ENCODE results near the gene AQP12A. TPM values are rescaled to one million over a fixed set of nuclear protein-coding genes. Genes with fewer than 3 reads are reported as not detected.

The AQP12A gene
- total RNA-seq, 1 donor from 2014 or later: not detected

DNA sequence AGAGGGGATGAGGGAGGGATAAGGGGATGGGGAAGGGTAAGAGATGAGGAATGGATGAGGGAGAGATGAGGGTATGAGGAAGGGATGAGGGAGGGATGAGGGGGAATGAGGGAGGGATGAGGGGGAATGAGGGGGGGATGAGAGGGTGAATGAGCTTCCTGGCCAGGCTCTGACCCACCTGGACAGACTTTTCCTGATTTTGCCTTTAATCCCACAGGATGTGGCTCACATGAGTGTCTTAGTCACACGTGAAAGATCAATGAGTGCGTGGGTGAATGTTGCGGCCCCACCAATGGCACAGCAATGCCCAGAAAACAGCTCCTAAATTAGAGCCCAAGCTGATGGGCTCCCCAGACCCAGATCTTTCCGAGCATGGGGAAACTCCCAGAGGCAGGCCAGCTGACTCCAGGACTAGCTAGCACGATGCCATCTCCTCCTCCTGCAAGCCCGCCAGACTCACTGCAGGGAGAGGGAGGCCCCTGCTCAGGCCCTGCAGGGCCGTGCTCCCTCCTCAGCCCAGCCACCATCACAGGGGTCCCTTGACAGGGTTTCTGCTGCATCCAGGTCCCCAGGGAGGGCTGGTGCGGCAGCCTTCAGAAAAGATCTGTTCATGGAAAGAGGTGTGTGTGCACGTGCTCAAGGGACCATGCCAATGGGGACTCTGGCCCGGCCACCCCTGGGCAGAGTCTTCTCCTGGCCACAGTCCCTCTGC lies 41.4 kb downstream of the AQP12A start:
- Histone ChIP-seq H3K9me3 (ENCODE audit: low read depth) (no peaks in the 10 kb centered on the region), H3K4me2 (no peak overlapping the region), H3K4me3 (no peak overlapping the region), H3K27me3 (no peaks in the 10 kb centered on the region), H3K4me1 (no peaks in the 10 kb centered on the region), H3F3A (ENCODE audit: low read depth) (no peaks in the 10 kb centered on the region), H3K9ac (no peak overlapping the region), H3K79me2 (ENCODE audit: low read depth) (no peaks in the 10 kb centered on the region), H2AFZ (replicated peaks) (no peak overlapping the region), H4K20me1 (ENCODE audit: low read depth) (no peaks in the 10 kb centered on the region), H3K36me3 (no peaks in the 10 kb centered on the region), H3K27ac (no peak overlapping the region)
- Mint-ChIP-seq H3K36me3 (no peaks in the 10 kb centered on the region), H3K27me3 (ENCODE audit: insufficient read depth, low read depth) (peaks cover 6% of the 10 kb centered on the region), H3K27ac (no peak overlapping the region), H3K9me3 (no peaks in the 10 kb centered on the region), H3K4me3 (no peak overlapping the region), H3K4me1 (peaks cover 3% of the 10 kb centered on the region)
- TF ChIP-seq, protein P1, sequence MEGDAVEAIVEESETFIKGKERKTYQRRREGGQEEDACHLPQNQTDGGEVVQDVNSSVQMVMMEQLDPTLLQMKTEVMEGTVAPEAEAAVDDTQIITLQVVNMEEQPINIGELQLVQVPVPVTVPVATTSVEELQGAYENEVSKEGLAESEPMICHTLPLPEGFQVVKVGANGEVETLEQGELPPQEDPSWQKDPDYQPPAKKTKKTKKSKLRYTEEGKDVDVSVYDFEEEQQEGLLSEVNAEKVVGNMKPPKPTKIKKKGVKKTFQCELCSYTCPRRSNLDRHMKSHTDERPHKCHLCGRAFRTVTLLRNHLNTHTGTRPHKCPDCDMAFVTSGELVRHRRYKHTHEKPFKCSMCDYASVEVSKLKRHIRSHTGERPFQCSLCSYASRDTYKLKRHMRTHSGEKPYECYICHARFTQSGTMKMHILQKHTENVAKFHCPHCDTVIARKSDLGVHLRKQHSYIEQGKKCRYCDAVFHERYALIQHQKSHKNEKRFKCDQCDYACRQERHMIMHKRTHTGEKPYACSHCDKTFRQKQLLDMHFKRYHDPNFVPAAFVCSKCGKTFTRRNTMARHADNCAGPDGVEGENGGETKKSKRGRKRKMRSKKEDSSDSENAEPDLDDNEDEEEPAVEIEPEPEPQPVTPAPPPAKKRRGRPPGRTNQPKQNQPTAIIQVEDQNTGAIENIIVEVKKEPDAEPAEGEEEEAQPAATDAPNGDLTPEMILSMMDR (IDR thresholded peaks at IDR 0.05): no peak
- no peak for TF ChIP-seq EZH2 (IDR thresholded peaks at IDR 0.05)
- TF ChIP-seq EZH2phosphoT487 (IDR thresholded peaks at IDR 0.05): no peak
- no peak for DNase-seq (ENCODE audit: low spot score)

DNA sequence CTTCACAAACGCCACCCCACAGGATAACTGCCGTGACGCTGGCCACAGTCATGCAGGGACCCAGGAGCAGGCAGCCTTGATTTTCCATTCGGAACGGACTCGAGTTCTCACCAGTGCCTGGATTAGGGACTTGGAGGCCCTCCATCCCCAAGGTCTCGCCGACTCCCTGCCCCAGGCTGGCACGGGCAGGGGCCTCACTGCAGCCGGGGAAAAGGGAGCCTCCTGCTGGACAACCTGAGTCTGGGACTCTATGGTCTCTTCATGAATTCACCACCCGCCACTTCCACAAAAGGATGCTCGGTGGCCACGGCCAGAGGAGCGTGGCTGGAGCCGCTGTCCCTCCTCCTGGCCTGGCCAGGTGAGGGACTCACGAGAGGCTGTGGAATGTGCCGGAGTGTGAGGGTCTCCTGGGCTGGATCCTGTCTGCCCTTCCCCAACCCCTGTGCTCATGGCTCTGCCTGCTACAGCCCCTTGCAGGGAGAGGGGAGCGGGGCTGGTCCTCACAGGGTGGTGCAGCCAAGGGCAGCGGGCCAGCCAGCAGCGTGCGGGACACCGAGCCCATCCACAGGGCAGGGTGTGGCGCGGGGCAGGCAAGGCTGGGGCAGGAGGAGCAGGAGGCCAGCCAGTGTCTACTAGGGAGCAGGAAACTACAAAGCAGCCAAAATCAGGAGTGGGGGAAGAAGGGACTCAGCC lies 42.3 kb downstream of the AQP12A start:
- Histone ChIP-seq H3K4me2 (no peak overlapping the region), H3F3A (ENCODE audit: low read depth) (no peaks in the 10 kb centered on the region), H2AFZ (replicated peaks) (no peak overlapping the region), H3K27ac (no peak overlapping the region), H3K27me3 (no peaks in the 10 kb centered on the region), H4K20me1 (ENCODE audit: low read depth) (no peaks in the 10 kb centered on the region), H3K79me2 (ENCODE audit: low read depth) (no peaks in the 10 kb centered on the region), H3K9me3 (ENCODE audit: low read depth) (no peaks in the 10 kb centered on the region), H3K36me3 (no peaks in the 10 kb centered on the region), H3K4me1 (no peaks in the 10 kb centered on the region), H3K4me3 (no peak overlapping the region), H3K9ac (no peak overlapping the region)
- H3K36me3 Mint-ChIP-seq: peaks cover under 1% of the 10 kb centered on the region
- H3K4me3 Mint-ChIP-seq: no peak overlapping the region
- H3K27me3 Mint-ChIP-seq (ENCODE audit: insufficient read depth, low read depth): peaks cover 6% of the 10 kb centered on the region
- no peaks in the 10 kb centered on the region for H3K9me3 Mint-ChIP-seq
- no peak for TF ChIP-seq EZH2 (IDR thresholded peaks at IDR 0.05)
- TF ChIP-seq, protein P1 (IDR thresholded peaks at IDR 0.05): peak; percentile 22
- H3K27ac Mint-ChIP-seq: no peak overlapping the region
- peaks cover 3% of the 10 kb centered on the region for H3K4me1 Mint-ChIP-seq
- peak; percentile 27 for DNase-seq (ENCODE audit: low spot score)

DNA sequence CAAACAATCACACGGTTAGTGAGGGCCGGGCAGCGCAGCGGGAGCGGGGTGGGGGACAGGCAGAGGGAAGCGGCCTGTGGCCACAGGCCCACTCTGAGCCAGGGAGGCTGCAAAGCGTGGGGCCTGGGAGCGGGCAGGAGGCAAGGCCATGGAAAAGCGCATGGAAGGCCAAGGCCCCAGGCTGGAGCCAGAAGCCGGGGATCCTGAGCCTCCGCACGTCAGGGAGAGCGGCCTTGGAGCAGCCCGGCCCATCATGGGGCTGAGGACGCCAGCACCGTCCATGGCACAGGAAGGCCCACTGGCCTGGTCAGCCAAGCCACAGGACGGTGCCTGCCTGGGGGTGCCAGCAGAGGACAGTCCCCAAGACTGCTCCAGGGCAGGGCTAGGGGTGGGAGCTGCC lies 43.1 kb downstream of the AQP12A start:
- H3K9ac ChIP-seq: no peak overlapping the region
- peaks cover 2% of the 10 kb centered on the region for H3K36me3 Mint-ChIP-seq
- no peak overlapping the region for H2AFZ ChIP-seq (replicated peaks)
- H3K9me3 ChIP-seq (ENCODE audit: low read depth): no peaks in the 10 kb centered on the region
- H3F3A ChIP-seq (ENCODE audit: low read depth): no peaks in the 10 kb centered on the region
- no peaks in the 10 kb centered on the region for H3K9me3 Mint-ChIP-seq
- H3K27me3 Mint-ChIP-seq (ENCODE audit: insufficient read depth, low read depth): peaks cover 7% of the 10 kb centered on the region
- no peaks in the 10 kb centered on the region for H3K36me3 ChIP-seq
- no peak overlapping the region for H3K27ac ChIP-seq
- no peaks in the 10 kb centered on the region for H3K79me2 ChIP-seq (ENCODE audit: low read depth)
- H3K4me3 ChIP-seq: no peak overlapping the region
- TF ChIP-seq EZH2phosphoT487 (IDR thresholded peaks at IDR 0.05): no peak
- no peak for TF ChIP-seq EZH2 (IDR thresholded peaks at IDR 0.05)
- TF ChIP-seq, protein P1 (IDR thresholded peaks at IDR 0.05): no peak
- peaks cover 3% of the 10 kb centered on the region for H3K4me1 Mint-ChIP-seq
- H3K4me1 ChIP-seq: no peaks in the 10 kb centered on the region
- H3K4me2 ChIP-seq: no peak overlapping the region
- H3K27ac Mint-ChIP-seq: no peak overlapping the region
- no peak for DNase-seq (ENCODE audit: low spot score)
- H4K20me1 ChIP-seq (ENCODE audit: low read depth): no peaks in the 10 kb centered on the region
- no peak overlapping the region for H3K4me3 Mint-ChIP-seq
- H3K27me3 ChIP-seq: no peaks in the 10 kb centered on the region
